Bronchial epithelial cell (primary cell): ENCODE measurements around the gene FUT8. TPM values are rescaled to one million over a fixed set of nuclear protein-coding genes. Genes with fewer than 3 reads are reported as not detected.
A peak's percentile ranks its signal among the peaks of the same experiment; 100 is the strongest.

ENCODE experiments used
- DNase-seq: peaks from one replicate; pipeline ENCODE4 v3.0.0-alpha.2; 2010; ENCODE audit warnings: low read depth
- FAIRE-seq: peaks from 2 replicates; lab custom pipeline; 2011; peaks lifted over from hg19 to GRCh38; lab: Jason Lieb, UNC
- H3K27me3 ChIP-seq: 2 replicates; pipeline ENCODE4 v1.5.1; 2011; ENCODE audit warnings: low read length; ENCODE audit not compliant: control insufficient read depth, insufficient read depth
- H3K36me3 ChIP-seq: 2 replicates; pipeline ENCODE4 v1.5.1; 2011; ENCODE audit warnings: low read length; ENCODE audit not compliant: control insufficient read depth, insufficient read depth
- H3K4me3 ChIP-seq: 2 replicates; pipeline ENCODE4 v1.5.1; 2011; ENCODE audit warnings: mild to moderate bottlenecking, low read depth, low read length, control low read depth
- total RNA-seq: library from RNA; depleted of rRNA; stranded (reverse); fragments of >200 nt; gene quantifications from 2 replicates; pipeline ENCODE4 v1.2.1, GENCODE V29; 2014
- TF ChIP-seq, protein P1 (sequence below): IDR thresholded peaks from 2 replicates; pipeline ENCODE4 v1.5.1; 2011; ENCODE audit warnings: mild to moderate bottlenecking, moderate library complexity, low read length, control low read depth, inconsistent platforms; ENCODE audit not compliant: insufficient read depth, severe bottlenecking

Gene FUT8
- total RNA-seq, 1 donor from 2014 or later = 16.3 TPM

DNA sequence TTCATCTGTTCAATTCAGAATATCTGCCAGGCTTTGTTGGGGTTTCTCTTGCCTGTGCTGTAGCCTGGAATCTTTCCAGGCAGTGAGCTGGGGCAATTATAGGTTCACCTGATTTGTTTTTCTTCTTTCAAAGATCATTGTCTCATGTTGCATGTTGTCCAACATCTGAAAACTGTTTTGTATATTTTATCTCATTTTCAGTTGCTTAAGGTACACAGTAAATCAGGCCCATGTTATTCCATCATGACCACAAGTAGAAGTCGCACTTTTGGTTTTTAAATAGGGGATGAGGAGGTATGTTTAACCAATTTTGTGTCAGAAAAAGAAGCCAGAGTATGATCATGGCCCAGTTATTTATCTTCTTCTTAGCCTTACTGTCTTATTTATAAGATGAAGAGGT lies 24.9 kb upstream of the FUT8 start:
- H3K4me3 ChIP-seq = no peak overlapping the region
- no peaks in the 10 kb centered on the region for H3K27me3 ChIP-seq
- TF ChIP-seq, protein P1, sequence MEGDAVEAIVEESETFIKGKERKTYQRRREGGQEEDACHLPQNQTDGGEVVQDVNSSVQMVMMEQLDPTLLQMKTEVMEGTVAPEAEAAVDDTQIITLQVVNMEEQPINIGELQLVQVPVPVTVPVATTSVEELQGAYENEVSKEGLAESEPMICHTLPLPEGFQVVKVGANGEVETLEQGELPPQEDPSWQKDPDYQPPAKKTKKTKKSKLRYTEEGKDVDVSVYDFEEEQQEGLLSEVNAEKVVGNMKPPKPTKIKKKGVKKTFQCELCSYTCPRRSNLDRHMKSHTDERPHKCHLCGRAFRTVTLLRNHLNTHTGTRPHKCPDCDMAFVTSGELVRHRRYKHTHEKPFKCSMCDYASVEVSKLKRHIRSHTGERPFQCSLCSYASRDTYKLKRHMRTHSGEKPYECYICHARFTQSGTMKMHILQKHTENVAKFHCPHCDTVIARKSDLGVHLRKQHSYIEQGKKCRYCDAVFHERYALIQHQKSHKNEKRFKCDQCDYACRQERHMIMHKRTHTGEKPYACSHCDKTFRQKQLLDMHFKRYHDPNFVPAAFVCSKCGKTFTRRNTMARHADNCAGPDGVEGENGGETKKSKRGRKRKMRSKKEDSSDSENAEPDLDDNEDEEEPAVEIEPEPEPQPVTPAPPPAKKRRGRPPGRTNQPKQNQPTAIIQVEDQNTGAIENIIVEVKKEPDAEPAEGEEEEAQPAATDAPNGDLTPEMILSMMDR = no peak
- H3K36me3 ChIP-seq = no peaks in the 10 kb centered on the region
- no peak for FAIRE-seq
- no peak for DNase-seq

DNA sequence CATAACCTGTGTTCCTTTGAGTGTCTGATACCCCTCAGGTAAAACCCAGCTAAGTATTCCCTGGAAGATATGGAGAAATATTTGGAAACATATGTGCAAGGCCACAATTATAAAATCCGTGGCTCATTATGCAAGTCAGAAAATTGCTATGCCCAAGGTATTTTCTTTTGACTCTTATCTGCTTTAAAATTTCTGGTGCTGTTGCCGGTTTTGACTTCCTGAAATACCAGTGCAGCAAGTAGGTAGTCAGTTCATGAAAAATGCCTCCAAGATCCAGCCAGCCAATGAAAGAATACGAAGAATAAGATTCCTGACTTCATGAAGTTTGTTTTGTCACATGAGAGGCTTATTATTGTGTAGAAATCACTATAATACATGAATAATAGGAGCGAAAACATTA lies 20.2 kb upstream of the FUT8 start:
- Histone ChIP-seq H3K27me3 (no peaks in the 10 kb centered on the region), H3K4me3 (no peak overlapping the region), H3K36me3 (no peaks in the 10 kb centered on the region)
- FAIRE-seq (no peak), DNase-seq (peak; percentile 3)
- TF ChIP-seq, protein P1 = no peak

DNA sequence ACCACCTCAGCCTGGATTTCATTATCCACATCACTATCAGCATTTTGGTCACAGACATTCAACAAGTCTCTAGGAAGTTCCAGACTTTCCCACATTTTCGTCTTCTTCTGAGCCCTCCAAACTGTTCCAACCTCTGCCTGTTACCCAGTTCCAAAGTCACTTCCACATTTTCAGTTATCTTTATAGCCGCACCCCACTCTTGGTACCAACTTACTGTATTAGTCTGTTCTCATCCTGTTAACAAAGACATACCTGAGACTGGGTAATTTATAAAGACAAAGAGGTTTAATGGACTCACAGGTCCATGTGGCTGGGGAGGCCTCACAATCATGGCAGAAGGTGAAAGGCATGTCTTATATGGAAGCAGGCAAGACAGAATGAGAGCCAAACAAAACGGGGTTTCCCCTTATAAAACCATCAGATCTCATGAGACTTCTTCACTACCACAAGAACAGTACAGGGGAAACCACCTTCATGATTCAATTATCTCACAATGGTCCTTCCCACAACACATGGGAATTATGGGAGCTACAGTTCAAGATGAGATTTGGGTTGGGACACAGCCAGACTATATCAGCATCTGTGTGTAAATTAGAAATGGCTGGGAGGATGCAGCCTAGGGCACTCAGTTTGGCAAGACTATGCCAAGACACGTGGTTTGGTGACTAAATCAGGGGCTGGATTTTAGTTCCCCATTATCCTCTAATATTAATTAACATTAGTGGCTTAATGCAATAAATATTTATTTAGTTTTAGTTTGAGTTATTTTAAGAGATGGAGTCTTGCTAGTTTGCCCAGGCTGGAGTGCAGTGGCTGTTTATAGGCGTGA lies 16.2 kb upstream of the FUT8 start:
- Histone ChIP-seq H3K27me3 (no peaks in the 10 kb centered on the region), H3K36me3 (no peaks in the 10 kb centered on the region), H3K4me3 (no peak overlapping the region)
- DNase-seq (no peak), FAIRE-seq (no peak)
- TF ChIP-seq, protein P1 = no peak

DNA sequence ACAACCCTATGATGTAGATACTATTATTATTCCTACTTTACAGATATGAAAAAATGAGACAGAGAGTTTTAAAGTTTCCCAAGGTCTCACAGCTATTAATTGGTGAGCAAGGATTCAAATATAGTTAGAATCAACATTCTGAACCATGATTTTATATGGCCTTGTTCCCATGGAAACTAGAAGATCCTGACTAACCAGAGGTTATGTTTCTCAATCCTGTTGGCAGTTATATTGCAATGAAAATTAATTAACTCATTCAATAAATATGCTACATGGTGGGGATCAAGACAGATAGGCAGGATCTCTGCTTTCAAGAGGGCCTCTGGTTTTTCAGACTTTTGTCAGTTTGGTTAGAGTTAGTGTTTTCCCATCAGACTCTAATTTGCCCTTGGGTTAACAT lies 9.3 kb upstream of the FUT8 start:
- H3K27me3 ChIP-seq = no peaks in the 10 kb centered on the region
- H3K4me3 ChIP-seq = no peak overlapping the region
- TF ChIP-seq, protein P1 = no peak
- DNase-seq (peak; percentile 29), FAIRE-seq (no peak)
- H3K36me3 ChIP-seq = no peaks in the 10 kb centered on the region

DNA sequence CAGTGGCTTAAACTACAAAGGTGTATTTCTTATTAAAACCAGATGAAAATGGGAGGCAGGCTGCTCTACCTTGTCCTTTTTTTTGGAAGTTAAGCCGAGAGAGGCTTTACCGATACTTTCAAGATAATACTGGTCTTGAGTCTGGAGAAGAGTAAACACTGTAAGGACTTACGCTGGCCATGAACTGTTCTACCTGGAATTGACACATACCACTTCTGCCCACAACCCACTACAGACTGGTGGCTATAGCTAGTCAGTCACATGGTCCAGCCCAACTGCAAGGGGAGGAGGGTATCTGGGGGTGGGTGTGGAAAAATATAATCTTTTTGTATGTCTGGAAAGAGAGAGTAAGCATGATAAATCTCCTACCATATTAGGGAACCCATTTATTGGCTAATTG lies 4.4 kb upstream of the FUT8 start:
- no peak for DNase-seq
- no peak for FAIRE-seq
- Histone ChIP-seq H3K4me3 (no peak overlapping the region), H3K36me3 (no peaks in the 10 kb centered on the region), H3K27me3 (no peaks in the 10 kb centered on the region)
- TF ChIP-seq, protein P1 = no peak

DNA sequence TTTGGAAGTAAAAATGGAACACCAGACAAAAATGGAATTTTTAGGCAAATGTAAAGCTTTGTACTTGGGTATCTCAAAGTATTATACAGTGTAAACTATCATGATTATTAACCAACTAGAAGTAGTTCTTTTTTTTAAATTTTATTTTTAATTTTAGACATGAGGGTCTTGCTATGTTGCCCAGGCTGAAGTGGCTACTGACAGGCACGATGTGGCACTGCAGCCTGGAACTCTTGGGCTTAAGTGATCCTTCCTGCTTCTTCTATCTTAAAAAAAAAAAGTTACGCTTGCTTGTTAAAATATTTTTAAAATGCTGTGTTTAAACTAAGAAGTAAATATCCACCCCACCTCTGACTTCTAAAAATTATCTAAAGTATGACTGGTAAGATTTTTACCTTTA lies 1.9 kb upstream of the FUT8 start:
- DNase-seq (no peak), FAIRE-seq (no peak)
- no peak overlapping the region for H3K4me3 ChIP-seq
- H3K36me3 ChIP-seq = no peaks in the 10 kb centered on the region
- no peaks in the 10 kb centered on the region for H3K27me3 ChIP-seq
- TF ChIP-seq, protein P1 = no peak
